Neural cell (in vitro differentiated cells): ENCODE data around the gene ARHGAP20. TPM values are rescaled to one million over a fixed set of nuclear protein-coding genes. Genes with fewer than 3 reads are reported as not detected.

ENCODE experiments used
- H2AFZ ChIP-seq: fragments of 200-600, 300-800 bp; sonication (generic), shearing (Covaris generic); 2 replicates; pipeline ENCODE4 v1.6.0; 2014; ENCODE audit warnings: low read depth, mild to moderate bottlenecking, antibody characterized with exemption, low read length, moderate library complexity
- H3F3A ChIP-seq: fragments of 200-600 bp; shearing (Covaris generic); 2 replicates; pipeline ENCODE4 v1.6.1; 2016; ENCODE audit warnings: mild to moderate bottlenecking, moderate library complexity, mixed read lengths, antibody characterized with exemption, low read length; ENCODE audit not compliant: insufficient read depth, poor library complexity, severe bottlenecking
- H3K27ac ChIP-seq: fragments of 200-600, 300-800 bp; sonication (generic), shearing (Covaris generic); 2 replicates; pipeline ENCODE4 v1.5.1; 2014; ENCODE audit warnings: mild to moderate bottlenecking, low read length, moderate library complexity
- H3K27me3 ChIP-seq: fragments of 300-800, 200-600 bp; sonication (generic), shearing (Covaris generic); 2 replicates; pipeline ENCODE4 v1.6.0; 2014; ENCODE audit warnings: mild to moderate bottlenecking, low read depth, low read length, moderate library complexity; ENCODE audit not compliant: insufficient read depth
- H3K36me3 ChIP-seq: fragments of 300-800, 200-600 bp; sonication (generic), shearing (Covaris generic); 2 replicates; pipeline ENCODE4 v1.5.1; 2014; ENCODE audit warnings: mild to moderate bottlenecking, antibody characterized with exemption, low read length, moderate library complexity; ENCODE audit not compliant: insufficient read depth
- H3K4me2 ChIP-seq: fragments of 300-800, 200-600 bp; sonication (generic), shearing (Covaris generic); 2 replicates; pipeline ENCODE4 v1.6.0; 2014; ENCODE audit warnings: mild to moderate bottlenecking, low read length
- H3K4me3 ChIP-seq: fragments of 300-800, 200-600 bp; sonication (generic), shearing (Covaris generic); 2 replicates; pipeline ENCODE4 v1.5.1; 2014; ENCODE audit warnings: mild to moderate bottlenecking, low read length, moderate library complexity
- H3K79me2 ChIP-seq: fragments of 200-600 bp; shearing (Covaris generic); replicated peaks from 2 replicates; pipeline ENCODE4 v1.6.0; 2014; ENCODE audit warnings: mild to moderate bottlenecking, low read length, moderate library complexity; ENCODE audit not compliant: insufficient read depth
- H3K9ac ChIP-seq: fragments of 300-800, 200-600 bp; sonication (generic), shearing (Covaris generic); 2 replicates; pipeline ENCODE4 v1.6.1; 2016; ENCODE audit warnings: mild to moderate bottlenecking, low read length, mixed read lengths
- H3K9me2 ChIP-seq: fragments of 200-600 bp; shearing (Covaris generic); 2 replicates; pipeline ENCODE4 v1.6.1; 2016; ENCODE audit warnings: mild to moderate bottlenecking, low read length, mixed read lengths; ENCODE audit not compliant: insufficient read depth
- H3K9me3 ChIP-seq: fragments of 200-600, 300-800 bp; sonication (generic), shearing (Covaris generic); 2 replicates; pipeline ENCODE4 v1.6.1; 2016; ENCODE audit warnings: mild to moderate bottlenecking, mixed run types, low read length, moderate library complexity, mixed read lengths
- H4K20me1 ChIP-seq: fragments of 200-600 bp; shearing (Covaris generic); 2 replicates; pipeline ENCODE4 v1.6.1; 2016; ENCODE audit warnings: mild to moderate bottlenecking, mixed run types; ENCODE audit not compliant: insufficient read depth
- EP300 ChIP-seq: fragments of 450-650 bp; conservative IDR thresholded peaks from 2 replicates; pipeline ENCODE4 v1.6.1; 2014; ENCODE audit warnings: antibody characterized with exemption, mild to moderate bottlenecking, moderate library complexity; ENCODE audit not compliant: poor library complexity, severe bottlenecking
- EZH2 ChIP-seq: fragments of 200-600, 300-800 bp; shearing (Covaris generic), sonication (generic); IDR thresholded peaks from 2 replicates; pipeline ENCODE4 v1.6.1; 2014; ENCODE audit warnings: antibody characterized with exemption, low read length, borderline replicate concordance, mild to moderate bottlenecking; ENCODE audit not compliant: insufficient read depth, poor library complexity, severe bottlenecking
- MXI1 ChIP-seq: fragments of 450-650 bp; conservative IDR thresholded peaks from 2 replicates; pipeline ENCODE4 v1.6.1; 2014; ENCODE audit warnings: antibody characterized with exemption, mild to moderate bottlenecking; ENCODE audit not compliant: poor library complexity, severe bottlenecking
- POLR2AphosphoS5 ChIP-seq: IDR thresholded peaks from 2 replicates; pipeline ENCODE4 v1.6.1; 2012
- RAD21 ChIP-seq: fragments of 450-650 bp; conservative IDR thresholded peaks from 2 replicates; pipeline ENCODE4 v1.6.1; 2014; ENCODE audit warnings: antibody characterized with exemption, mild to moderate bottlenecking, moderate library complexity
- SMC3 ChIP-seq: fragments of 450-650 bp; conservative IDR thresholded peaks from 2 replicates; pipeline ENCODE4 v1.6.1; 2014; ENCODE audit warnings: antibody characterized with exemption, mild to moderate bottlenecking, moderate library complexity; ENCODE audit not compliant: poor library complexity
- TAF1 ChIP-seq: IDR thresholded peaks from 2 replicates; pipeline ENCODE4 v1.6.1; 2012; ENCODE audit warnings: low read depth
- polyA plus RNA-seq: library from polyadenylated mRNA; depleted of rRNA; stranded (reverse); fragments of >200 nt; gene quantifications from 2 replicates; pipeline ENCODE4 v1.2.3, GENCODE V29; 2014
- TF ChIP-seq, protein P1 (sequence below): IDR thresholded peaks from 2 replicates; pipeline ENCODE4 v1.6.1; 2012; ENCODE audit warnings: borderline replicate concordance
- TF ChIP-seq, protein P2 (sequence below): fragments of 450-650 bp; IDR thresholded peaks from 2 replicates; pipeline ENCODE4 v1.5.1; 2014; ENCODE audit warnings: antibody characterized with exemption, mild to moderate bottlenecking, moderate library complexity; ENCODE audit not compliant: poor library complexity, severe bottlenecking

ARHGAP20 gene
- polyA plus RNA-seq, 1 donor from 2014 or later: 1.2 TPM

DNA sequence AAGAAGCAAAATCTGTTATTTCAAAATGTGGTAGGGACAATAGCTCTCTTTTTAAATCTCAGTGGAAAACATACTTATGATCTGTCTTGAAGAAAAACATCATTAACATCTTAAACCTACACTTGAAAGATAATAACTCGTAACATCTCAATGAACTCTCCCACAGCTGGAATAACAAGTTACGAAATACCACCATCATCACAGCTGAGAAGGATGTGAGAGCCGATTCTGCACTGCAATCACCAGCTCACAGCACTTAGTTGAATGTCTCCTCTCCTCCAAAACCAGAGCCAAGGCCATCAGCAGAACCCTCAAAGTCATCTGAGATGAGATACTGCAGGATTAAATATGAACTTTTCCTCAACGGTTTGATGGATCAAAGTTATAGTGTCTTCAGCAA lies 124.3 kb downstream of the ARHGAP20 start:
- no peaks in the 10 kb centered on the region for H3K36me3 ChIP-seq
- H3K4me2 ChIP-seq: no peak overlapping the region
- no peak overlapping the region for H3K27ac ChIP-seq
- no peak overlapping the region for H3K9ac ChIP-seq
- no peaks in the 10 kb centered on the region for H4K20me1 ChIP-seq
- H3K27me3 ChIP-seq: no peaks in the 10 kb centered on the region
- no peak overlapping the region for H2AFZ ChIP-seq
- no peaks in the 10 kb centered on the region for H3K9me2 ChIP-seq
- H3K9me3 ChIP-seq: no peaks in the 10 kb centered on the region
- no peaks in the 10 kb centered on the region for H3F3A ChIP-seq
- H3K4me3 ChIP-seq: no peak overlapping the region
- no peak for TF ChIP-seq EZH2
- TF ChIP-seq, protein P1, sequence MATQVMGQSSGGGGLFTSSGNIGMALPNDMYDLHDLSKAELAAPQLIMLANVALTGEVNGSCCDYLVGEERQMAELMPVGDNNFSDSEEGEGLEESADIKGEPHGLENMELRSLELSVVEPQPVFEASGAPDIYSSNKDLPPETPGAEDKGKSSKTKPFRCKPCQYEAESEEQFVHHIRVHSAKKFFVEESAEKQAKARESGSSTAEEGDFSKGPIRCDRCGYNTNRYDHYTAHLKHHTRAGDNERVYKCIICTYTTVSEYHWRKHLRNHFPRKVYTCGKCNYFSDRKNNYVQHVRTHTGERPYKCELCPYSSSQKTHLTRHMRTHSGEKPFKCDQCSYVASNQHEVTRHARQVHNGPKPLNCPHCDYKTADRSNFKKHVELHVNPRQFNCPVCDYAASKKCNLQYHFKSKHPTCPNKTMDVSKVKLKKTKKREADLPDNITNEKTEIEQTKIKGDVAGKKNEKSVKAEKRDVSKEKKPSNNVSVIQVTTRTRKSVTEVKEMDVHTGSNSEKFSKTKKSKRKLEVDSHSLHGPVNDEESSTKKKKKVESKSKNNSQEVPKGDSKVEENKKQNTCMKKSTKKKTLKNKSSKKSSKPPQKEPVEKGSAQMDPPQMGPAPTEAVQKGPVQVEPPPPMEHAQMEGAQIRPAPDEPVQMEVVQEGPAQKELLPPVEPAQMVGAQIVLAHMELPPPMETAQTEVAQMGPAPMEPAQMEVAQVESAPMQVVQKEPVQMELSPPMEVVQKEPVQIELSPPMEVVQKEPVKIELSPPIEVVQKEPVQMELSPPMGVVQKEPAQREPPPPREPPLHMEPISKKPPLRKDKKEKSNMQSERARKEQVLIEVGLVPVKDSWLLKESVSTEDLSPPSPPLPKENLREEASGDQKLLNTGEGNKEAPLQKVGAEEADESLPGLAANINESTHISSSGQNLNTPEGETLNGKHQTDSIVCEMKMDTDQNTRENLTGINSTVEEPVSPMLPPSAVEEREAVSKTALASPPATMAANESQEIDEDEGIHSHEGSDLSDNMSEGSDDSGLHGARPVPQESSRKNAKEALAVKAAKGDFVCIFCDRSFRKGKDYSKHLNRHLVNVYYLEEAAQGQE: no peak
- no peak for TF ChIP-seq MXI1
- TF ChIP-seq SMC3: no peak
- no peak for TF ChIP-seq TAF1
- TF ChIP-seq POLR2AphosphoS5: no peak
- TF ChIP-seq, protein P2, sequence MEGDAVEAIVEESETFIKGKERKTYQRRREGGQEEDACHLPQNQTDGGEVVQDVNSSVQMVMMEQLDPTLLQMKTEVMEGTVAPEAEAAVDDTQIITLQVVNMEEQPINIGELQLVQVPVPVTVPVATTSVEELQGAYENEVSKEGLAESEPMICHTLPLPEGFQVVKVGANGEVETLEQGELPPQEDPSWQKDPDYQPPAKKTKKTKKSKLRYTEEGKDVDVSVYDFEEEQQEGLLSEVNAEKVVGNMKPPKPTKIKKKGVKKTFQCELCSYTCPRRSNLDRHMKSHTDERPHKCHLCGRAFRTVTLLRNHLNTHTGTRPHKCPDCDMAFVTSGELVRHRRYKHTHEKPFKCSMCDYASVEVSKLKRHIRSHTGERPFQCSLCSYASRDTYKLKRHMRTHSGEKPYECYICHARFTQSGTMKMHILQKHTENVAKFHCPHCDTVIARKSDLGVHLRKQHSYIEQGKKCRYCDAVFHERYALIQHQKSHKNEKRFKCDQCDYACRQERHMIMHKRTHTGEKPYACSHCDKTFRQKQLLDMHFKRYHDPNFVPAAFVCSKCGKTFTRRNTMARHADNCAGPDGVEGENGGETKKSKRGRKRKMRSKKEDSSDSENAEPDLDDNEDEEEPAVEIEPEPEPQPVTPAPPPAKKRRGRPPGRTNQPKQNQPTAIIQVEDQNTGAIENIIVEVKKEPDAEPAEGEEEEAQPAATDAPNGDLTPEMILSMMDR: no peak
- no peaks in the 10 kb centered on the region for H3K79me2 ChIP-seq

DNA sequence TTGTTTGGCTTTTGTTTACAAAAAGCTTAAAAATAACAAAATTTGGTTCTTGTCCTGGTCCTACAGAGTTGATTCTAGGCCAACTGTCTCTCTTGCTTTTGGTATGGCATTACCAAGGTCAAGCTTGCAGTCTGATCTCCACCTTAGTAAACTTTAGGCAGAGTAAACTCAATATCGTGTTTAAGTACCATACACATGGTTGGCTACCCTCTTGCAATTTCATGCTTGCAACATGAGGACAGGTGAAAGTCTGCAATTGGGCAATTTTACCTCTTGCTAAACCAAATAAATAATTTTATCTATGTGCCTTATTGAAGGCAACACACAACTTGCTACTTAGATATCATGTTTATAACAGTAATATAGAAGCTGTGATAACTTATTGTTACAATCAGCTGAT lies 125.1 kb downstream of the ARHGAP20 start:
- no peak overlapping the region for H3K4me2 ChIP-seq
- no peak overlapping the region for H3K9ac ChIP-seq
- H2AFZ ChIP-seq: no peak overlapping the region
- no peaks in the 10 kb centered on the region for H3K9me3 ChIP-seq
- no peaks in the 10 kb centered on the region for H3K79me2 ChIP-seq
- no peaks in the 10 kb centered on the region for H4K20me1 ChIP-seq
- no peak overlapping the region for H3K27ac ChIP-seq
- no peaks in the 10 kb centered on the region for H3F3A ChIP-seq
- no peaks in the 10 kb centered on the region for H3K36me3 ChIP-seq
- H3K27me3 ChIP-seq: no peaks in the 10 kb centered on the region
- TF ChIP-seq RAD21 (no peak), SMC3 (no peak), MXI1 (no peak), POLR2AphosphoS5 (no peak), EP300 (no peak), EZH2 (no peak), TAF1 (no peak)
- TF ChIP-seq, protein P2: no peak
- TF ChIP-seq, protein P1: no peak
- H3K9me2 ChIP-seq: no peaks in the 10 kb centered on the region
- H3K4me3 ChIP-seq: no peak overlapping the region
